ENCODE measurements around the gene HOXC6.

Gene HOXC6

GRCh38 chr12:53980802-53981496 lies 47.3 kb upstream of the HOXC6 start:
- Histone ChIP-seq H2BK12ac (ENCODE audit: low read length in 2 of 2) (no peak overlapping the region), H3K18ac (ENCODE audit: low read depth in 1 of 2, low read length in 2 of 2) (no peak overlapping the region), H3K27ac (ENCODE audit: low read length, poor library complexity, severe bottlenecking) (no peak overlapping the region), H3K4ac (ENCODE audit: low read depth in 1 of 2, low read length in 2 of 2) (no peak overlapping the region), H4K8ac (ENCODE audit: low read length) (no peak overlapping the region), H3K36me3 (ENCODE audit: control insufficient read depth in 1 of 2, insufficient read depth in 2 of 2, low read depth in 1 of 2, low read length in 2 of 2) (no peaks in the 10 kb centered on the region), H3K27me3 (ENCODE audit: control insufficient read depth in 1 of 2, insufficient read depth in 1 of 2, low read length in 2 of 2) (peaks cover 33 to 81% of the 10 kb centered on the region in 2 experiments), H2AK5ac (ENCODE audit: low read length, severe bottlenecking) (no peak overlapping the region), H3K79me1 (replicated peaks; ENCODE audit: low read length, poor library complexity, severe bottlenecking) (peaks cover 1% of the 10 kb centered on the region), H4K91ac (ENCODE audit: low read length) (no peak overlapping the region), H2BK5ac (ENCODE audit: low read depth, low read length, poor library complexity, severe bottlenecking) (no peak overlapping the region), H3K14ac (ENCODE audit: low read length in 2 of 2) (no peak overlapping the region), H3K23ac (ENCODE audit: low read length in 2 of 2) (no peak overlapping the region), H2AFZ (ENCODE audit: low read depth, low read length) (no peak overlapping the region), H3K4me2 (ENCODE audit: low read length, poor library complexity, severe bottlenecking) (no peak overlapping the region), H3K4me3 (ENCODE audit: insufficient read depth in 1 of 2, low read depth in 1 of 2, low read length in 2 of 2) (peak overlapping the region in 1 of 2 experiments; percentile 30), H2BK120ac (ENCODE audit: low read depth, low read length) (no peak overlapping the region), H3K9me3 (ENCODE audit: control insufficient read depth, low read length) (no peaks in the 10 kb centered on the region), H2BK15ac (ENCODE audit: low read depth, poor library complexity, severe bottlenecking) (no peak overlapping the region), H3K4me1 (ENCODE audit: control insufficient read depth, insufficient read depth, low read depth, low read length) (peaks cover 11% of the 10 kb centered on the region), H3K9ac (ENCODE audit: low read length) (peak overlapping the region; percentile 81)
- no peak for DNase-seq
- WGBS: 44% methylated on average over 14 of the region's 15 CpGs

- Histone ChIP-seq H3K9me3 (ENCODE audit: control insufficient read depth, low read length) (no peaks in the 10 kb centered on the region), H3K27ac (ENCODE audit: low read length, poor library complexity, severe bottlenecking) (no peak overlapping the region), H3K79me1 (replicated peaks; ENCODE audit: low read length, poor library complexity, severe bottlenecking) (peaks cover 1% of the 10 kb centered on the region), H3K18ac (ENCODE audit: low read depth in 1 of 2, low read length in 2 of 2) (no peak overlapping the region), H2BK5ac (ENCODE audit: low read depth, low read length, poor library complexity, severe bottlenecking) (no peak overlapping the region), H3K36me3 (ENCODE audit: control insufficient read depth in 1 of 2, insufficient read depth in 2 of 2, low read depth in 1 of 2, low read length in 2 of 2) (no peaks in the 10 kb centered on the region), H2BK120ac (ENCODE audit: low read depth, low read length) (no peak overlapping the region), H4K8ac (ENCODE audit: low read length) (no peak overlapping the region), H3K4me2 (ENCODE audit: low read length, poor library complexity, severe bottlenecking) (no peak overlapping the region), H4K91ac (ENCODE audit: low read length) (no peak overlapping the region), H3K27me3 (ENCODE audit: control insufficient read depth in 1 of 2, insufficient read depth in 1 of 2, low read length in 2 of 2) (peaks cover 24 to 71% of the 10 kb centered on the region in 2 experiments), H3K4me1 (ENCODE audit: control insufficient read depth, insufficient read depth, low read depth, low read length) (peaks cover 10% of the 10 kb centered on the region), H3K23ac (ENCODE audit: low read length in 2 of 2) (peak overlapping the region in 1 of 2 experiments; percentile 36), H2BK15ac (ENCODE audit: low read depth, poor library complexity, severe bottlenecking) (no peak overlapping the region), H3K4ac (ENCODE audit: low read depth in 1 of 2, low read length in 2 of 2) (no peak overlapping the region), H3K14ac (ENCODE audit: low read length in 2 of 2) (no peak overlapping the region), H2AK5ac (ENCODE audit: low read length, severe bottlenecking) (no peak overlapping the region), H2BK12ac (ENCODE audit: low read length in 2 of 2) (no peak overlapping the region), H3K9ac (ENCODE audit: low read length) (peak overlapping the region; percentile 81), H2AFZ (ENCODE audit: low read depth, low read length) (no peak overlapping the region), H3K4me3 (ENCODE audit: insufficient read depth in 1 of 2, low read depth in 1 of 2, low read length in 2 of 2) (peak overlapping the region in 1 of 2 experiments; percentile 36)
- WGBS: 12% methylated on average over 29 of the region's 30 CpGs
- DNase-seq: no peak
Observed at GRCh38 chr12:53981634-53982565, 46.3 kb upstream of the HOXC6 start.

GRCh38 chr12:53982648-53983567 lies 45.3 kb upstream of the HOXC6 start:
- Histone ChIP-seq H3K79me1 (replicated peaks; ENCODE audit: low read length, poor library complexity, severe bottlenecking) (peaks cover 1% of the 10 kb centered on the region), H3K18ac (ENCODE audit: low read depth in 1 of 2, low read length in 2 of 2) (no peak overlapping the region), H3K9ac (ENCODE audit: low read length) (peak overlapping the region; percentile 81), H3K9me3 (ENCODE audit: control insufficient read depth, low read length) (no peaks in the 10 kb centered on the region), H2BK12ac (ENCODE audit: low read length in 2 of 2) (no peak overlapping the region), H2BK5ac (ENCODE audit: low read depth, low read length, poor library complexity, severe bottlenecking) (no peak overlapping the region), H3K23ac (ENCODE audit: low read length in 2 of 2) (no peak overlapping the region), H3K27ac (ENCODE audit: low read length, poor library complexity, severe bottlenecking) (no peak overlapping the region), H3K27me3 (ENCODE audit: control insufficient read depth in 1 of 2, insufficient read depth in 1 of 2, low read length in 2 of 2) (peaks cover 16 to 61% of the 10 kb centered on the region in 2 experiments), H2AFZ (ENCODE audit: low read depth, low read length) (no peak overlapping the region), H4K91ac (ENCODE audit: low read length) (no peak overlapping the region), H3K4me2 (ENCODE audit: low read length, poor library complexity, severe bottlenecking) (peak overlapping the region; percentile 25), H3K4me3 (ENCODE audit: insufficient read depth in 1 of 2, low read depth in 1 of 2, low read length in 2 of 2) (peak overlapping the region in 1 of 2 experiments; percentile 36), H3K4ac (ENCODE audit: low read depth in 1 of 2, low read length in 2 of 2) (no peak overlapping the region), H3K4me1 (ENCODE audit: control insufficient read depth, insufficient read depth, low read depth, low read length) (peaks cover 15% of the 10 kb centered on the region), H3K36me3 (ENCODE audit: control insufficient read depth in 1 of 2, insufficient read depth in 2 of 2, low read depth in 1 of 2, low read length in 2 of 2) (no peaks in the 10 kb centered on the region), H2BK15ac (ENCODE audit: low read depth, poor library complexity, severe bottlenecking) (no peak overlapping the region), H3K14ac (ENCODE audit: low read length in 2 of 2) (no peak overlapping the region), H4K8ac (ENCODE audit: low read length) (no peak overlapping the region), H2AK5ac (ENCODE audit: low read length, severe bottlenecking) (no peak overlapping the region), H2BK120ac (ENCODE audit: low read depth, low read length) (no peak overlapping the region)
- 29% methylated on average over 23 of the region's 26 CpGs for WGBS
- no peak for DNase-seq

All from mesenchymal stem cell (in vitro differentiated cells and primary cell).